ENCODE data around the gene TOX4. TPM values are rescaled to one million over a fixed set of nuclear protein-coding genes. Genes with fewer than 3 reads are reported as not detected.
"Not testable (repeated sequence)": the region's sequence is repeated elsewhere in the genome, so short reads cannot be mapped to it uniquely, and the experiment has no call there.

The TOX4 gene
- total and polyA plus RNA-seq, 9 of the 15 experiments (the other 6 are each of a cell fraction or from before 2014, with no cell fraction given): 9.9 to 76.5 (median 41.0) TPM

- DNase-seq (ENCODE audit: extremely low read depth in 1 of 4, low spot score in 3 of 4); H3K4me1 ChIP-seq (replicated peaks in 1 of 2; ENCODE audit: control insufficient read depth in 2 of 2, insufficient read depth in 2 of 2, low read length in 2 of 2); FAIRE-seq; H3K79me2 ChIP-seq (ENCODE audit: control insufficient read depth, insufficient read depth, low read length); BruUV-seq (replicated peaks); H3K9me3 ChIP-seq (replicated peaks; ENCODE audit: control insufficient read depth, insufficient read depth, low read depth, low read length); H3K4me3 ChIP-seq; in situ Hi-C loops (cut with MboI); H3K9me1 ChIP-seq (ENCODE audit: control insufficient read depth, insufficient read depth, low read length); CTCF ChIA-PET (ENCODE audit: low intra/inter-chr PET ratio); H3K4me2 ChIP-seq (ENCODE audit: insufficient read depth, low read length); H4K20me1 ChIP-seq (replicated peaks; ENCODE audit: control insufficient read depth, insufficient read depth, low read length); intact Hi-C loops (cut with micrococcal nuclease); ATAC-seq; POLR2A ChIA-PET; H2AFZ ChIP-seq (ENCODE audit: low read depth, low read length); H3K9ac ChIP-seq (ENCODE audit: insufficient read depth in 1 of 2, low read depth in 2 of 2, low read length in 2 of 2); H3K27me3 ChIP-seq (ENCODE audit: control insufficient read depth in 2 of 2, insufficient read depth in 2 of 2, low read length in 2 of 2); H3K27ac ChIP-seq (ENCODE audit: extremely low read depth, low read depth, low read length); H3K36me3 ChIP-seq (ENCODE audit: control insufficient read depth, insufficient read depth, low read length): not testable (repeated sequence)
- peak; percentile 69 for TF ChIP-seq CEBPB (tag; IDR thresholded peaks at IDR 0.05)
- 92% methylated on average over 1 of the region's 7 CpGs for WGBS (ENCODE audit: insufficient coverage, low coverage, missing lambda C conversion rate)
Observed at GRCh38 chr14:21544588-21544987, 67.6 kb downstream of the TOX4 start.

Small RNA genes lying within 50 kb of the gene (small RNA-seq; reads per million reads assigned to genes)
- not detected for gene RN7SL650P

Other genes starting within 250 kb of the TOX4 start
Only the 7 nearest of the 11 such genes appear.
- 75.4 and 81.4 TPM in 2 replicates for gene SUPT16H, start 93.2 kb upstream of the TOX4 start, total RNA-seq (2014; rRNA removed)
- 121 and 138 TPM in 2 replicates for gene SUPT16H, start 93.2 kb upstream of the TOX4 start, total RNA-seq (2014; rRNA removed; fragmentation: Illumina TruSeq; extraction: Trizol)
- 117 and 122 TPM in 2 replicates for gene SUPT16H, start 93.2 kb upstream of the TOX4 start, total RNA-seq (2015; rRNA removed; fragmentation: Illumina TruSeq; extraction: Trizol)
- 82.9 and 92.9 TPM in 2 replicates for gene SUPT16H, start 93.2 kb upstream of the TOX4 start, total RNA-seq (2021)
- 84.1 and 107 TPM in 2 replicates for gene SUPT16H, start 93.2 kb upstream of the TOX4 start, polyA plus RNA-seq (2011; rRNA removed)
- 134 and 152 TPM in 2 replicates for gene SUPT16H, start 93.2 kb upstream of the TOX4 start, polyA plus RNA-seq (2014; fragmentation: Illumina TruSeq; extraction: Trizol)
- gene SUPT16H, start 93.2 kb upstream of the TOX4 start, polyA plus RNA-seq (2014; fragmentation: Nextera tagmentation; extraction: Ambion mirVana): 100 to 1,000 TPM in 1 of 2 experiments, 10 to 100 TPM in 1; 75.6 to 105 TPM
- gene SUPT16H, start 93.2 kb upstream of the TOX4 start, polyA plus RNA-seq (2014; rRNA removed): 87.5 and 90.5 TPM in 2 replicates
- gene CHD8, start 21.1 kb upstream of the TOX4 start, total RNA-seq (2014; rRNA removed): 34.0 and 37.3 TPM in 2 replicates
- gene CHD8, start 21.1 kb upstream of the TOX4 start, total RNA-seq (2014; rRNA removed; fragmentation: Illumina TruSeq; extraction: Trizol): 32.8 TPM in 2 replicates
- gene CHD8, start 21.1 kb upstream of the TOX4 start, total RNA-seq (2015; rRNA removed; fragmentation: Illumina TruSeq; extraction: Trizol): 33.1 and 33.6 TPM in 2 replicates
- gene CHD8, start 21.1 kb upstream of the TOX4 start, total RNA-seq (2021): 43.5 and 51.2 TPM in 2 replicates
- 11.1 and 15.3 TPM in 2 replicates for gene CHD8, start 21.1 kb upstream of the TOX4 start, polyA plus RNA-seq (2011; rRNA removed)
- gene CHD8, start 21.1 kb upstream of the TOX4 start, polyA plus RNA-seq (2014; fragmentation: Illumina TruSeq; extraction: Trizol): 34.5 and 36.9 TPM in 2 replicates
- 10 to 100 TPM; 11.8 to 16.8 TPM for gene CHD8, start 21.1 kb upstream of the TOX4 start, polyA plus RNA-seq (2014; fragmentation: Nextera tagmentation; extraction: Ambion mirVana)
- gene CHD8, start 21.1 kb upstream of the TOX4 start, polyA plus RNA-seq (2014; rRNA removed): 18.1 and 18.8 TPM in 2 replicates
- gene RAB2B, start 236 bp upstream of the TOX4 start, total RNA-seq (2014; rRNA removed): 5.5 and 8.3 TPM in 2 replicates
- gene RAB2B, start 236 bp upstream of the TOX4 start, total RNA-seq (2014; rRNA removed; fragmentation: Illumina TruSeq; extraction: Trizol): 12.3 and 13.3 TPM in 2 replicates
- gene RAB2B, start 236 bp upstream of the TOX4 start, total RNA-seq (2015; rRNA removed; fragmentation: Illumina TruSeq; extraction: Trizol): 9.1 and 9.5 TPM in 2 replicates
- 9.8 and 10.5 TPM in 2 replicates for gene RAB2B, start 236 bp upstream of the TOX4 start, total RNA-seq (2021)
- gene RAB2B, start 236 bp upstream of the TOX4 start, polyA plus RNA-seq (2011; rRNA removed): 18.7 and 19.8 TPM in 2 replicates
- 10.3 and 11.1 TPM in 2 replicates for gene RAB2B, start 236 bp upstream of the TOX4 start, polyA plus RNA-seq (2014; fragmentation: Illumina TruSeq; extraction: Trizol)
- 10 to 100 TPM in 1 of 2 experiments, 1 to 10 TPM in 1; 4.6 to 10.2 TPM for gene RAB2B, start 236 bp upstream of the TOX4 start, polyA plus RNA-seq (2014; fragmentation: Nextera tagmentation; extraction: Ambion mirVana)
- 8.8 and 11.0 TPM in 2 replicates for gene RAB2B, start 236 bp upstream of the TOX4 start, polyA plus RNA-seq (2014; rRNA removed)
- gene METTL3, start 34.1 kb downstream of the TOX4 start, total RNA-seq (2014; rRNA removed): 47.8 and 61.1 TPM in 2 replicates
- 57.7 and 65.7 TPM in 2 replicates for gene METTL3, start 34.1 kb downstream of the TOX4 start, total RNA-seq (2014; rRNA removed; fragmentation: Illumina TruSeq; extraction: Trizol)
- gene METTL3, start 34.1 kb downstream of the TOX4 start, total RNA-seq (2015; rRNA removed; fragmentation: Illumina TruSeq; extraction: Trizol): 54.7 and 60.2 TPM in 2 replicates
- 59.0 and 63.3 TPM in 2 replicates for gene METTL3, start 34.1 kb downstream of the TOX4 start, total RNA-seq (2021)
- 151 and 164 TPM in 2 replicates for gene METTL3, start 34.1 kb downstream of the TOX4 start, polyA plus RNA-seq (2011; rRNA removed)
- 68.3 and 74.8 TPM in 2 replicates for gene METTL3, start 34.1 kb downstream of the TOX4 start, polyA plus RNA-seq (2014; fragmentation: Illumina TruSeq; extraction: Trizol)
- gene METTL3, start 34.1 kb downstream of the TOX4 start, polyA plus RNA-seq (2014; fragmentation: Nextera tagmentation; extraction: Ambion mirVana): 10 to 100 TPM; 42.1 to 66.8 TPM
- gene METTL3, start 34.1 kb downstream of the TOX4 start, polyA plus RNA-seq (2014; rRNA removed): 102 and 115 TPM in 2 replicates
- gene SALL2, start 49.2 kb downstream of the TOX4 start, total RNA-seq (2014; rRNA removed): 10.0 and 12.1 TPM in 2 replicates
- gene SALL2, start 49.2 kb downstream of the TOX4 start, total RNA-seq (2014; rRNA removed; fragmentation: Illumina TruSeq; extraction: Trizol): 11.3 and 12.9 TPM in 2 replicates
- gene SALL2, start 49.2 kb downstream of the TOX4 start, total RNA-seq (2015; rRNA removed; fragmentation: Illumina TruSeq; extraction: Trizol): 14.2 and 15.8 TPM in 2 replicates
- gene SALL2, start 49.2 kb downstream of the TOX4 start, total RNA-seq (2021): 25.9 and 27.6 TPM in 2 replicates
- gene SALL2, start 49.2 kb downstream of the TOX4 start, polyA plus RNA-seq (2011; rRNA removed): 10.0 and 17.5 TPM in 2 replicates
- gene SALL2, start 49.2 kb downstream of the TOX4 start, polyA plus RNA-seq (2014; fragmentation: Illumina TruSeq; extraction: Trizol): 30.4 and 35.8 TPM in 2 replicates
- 1 to 10 TPM; 6.6 to 9.9 TPM for gene SALL2, start 49.2 kb downstream of the TOX4 start, polyA plus RNA-seq (2014; fragmentation: Nextera tagmentation; extraction: Ambion mirVana)
- 12.5 and 13.1 TPM in 2 replicates for gene SALL2, start 49.2 kb downstream of the TOX4 start, polyA plus RNA-seq (2014; rRNA removed)
- not detected in 2 replicates for gene OR10G3, start 102.9 kb downstream of the TOX4 start, total RNA-seq (2014; rRNA removed)
- gene OR10G3, start 102.9 kb downstream of the TOX4 start, total RNA-seq (2014; rRNA removed; fragmentation: Illumina TruSeq; extraction: Trizol): not detected in 2 replicates
- not detected in 2 replicates for gene OR10G3, start 102.9 kb downstream of the TOX4 start, total RNA-seq (2015; rRNA removed; fragmentation: Illumina TruSeq; extraction: Trizol)
- gene OR10G3, start 102.9 kb downstream of the TOX4 start, total RNA-seq (2021): not detected in 2 replicates
- gene OR10G3, start 102.9 kb downstream of the TOX4 start, polyA plus RNA-seq (2011; rRNA removed): not detected in 2 replicates
- not detected in 2 replicates for gene OR10G3, start 102.9 kb downstream of the TOX4 start, polyA plus RNA-seq (2014; fragmentation: Illumina TruSeq; extraction: Trizol)
- not detected for gene OR10G3, start 102.9 kb downstream of the TOX4 start, polyA plus RNA-seq (2014; fragmentation: Nextera tagmentation; extraction: Ambion mirVana)
- gene OR10G3, start 102.9 kb downstream of the TOX4 start, polyA plus RNA-seq (2014; rRNA removed): not detected in 2 replicates
- gene OR10G2, start 157.7 kb downstream of the TOX4 start, total RNA-seq (2014; rRNA removed): not detected in 2 replicates
- gene OR10G2, start 157.7 kb downstream of the TOX4 start, total RNA-seq (2014; rRNA removed; fragmentation: Illumina TruSeq; extraction: Trizol): not detected in 2 replicates
- gene OR10G2, start 157.7 kb downstream of the TOX4 start, total RNA-seq (2015; rRNA removed; fragmentation: Illumina TruSeq; extraction: Trizol): not detected in 2 replicates
- not detected in 2 replicates for gene OR10G2, start 157.7 kb downstream of the TOX4 start, total RNA-seq (2021)
- not detected in 2 replicates for gene OR10G2, start 157.7 kb downstream of the TOX4 start, polyA plus RNA-seq (2011; rRNA removed)
- not detected in 2 replicates for gene OR10G2, start 157.7 kb downstream of the TOX4 start, polyA plus RNA-seq (2014; fragmentation: Illumina TruSeq; extraction: Trizol)
- not detected for gene OR10G2, start 157.7 kb downstream of the TOX4 start, polyA plus RNA-seq (2014; fragmentation: Nextera tagmentation; extraction: Ambion mirVana)
- gene OR10G2, start 157.7 kb downstream of the TOX4 start, polyA plus RNA-seq (2014; rRNA removed): not detected in 2 replicates